Measurements from ENCODE around the gene UBA3. TPM values are rescaled to one million over a fixed set of nuclear protein-coding genes. Genes with fewer than 3 reads are reported as not detected.

UBA3 gene
- total and polyA plus RNA-seq, 10 of the 15 experiments (the other 5 are each of a cell fraction or from before 2014, with no cell fraction given) = 72.9 to 131 (median 102) TPM

GRCh38 chr3:69020857-69021256 lies 59.3 kb downstream of the UBA3 start:
- H3K9me3 ChIP-seq (replicated peaks; ENCODE audit: control insufficient read depth, insufficient read depth, low read length) = no peaks in the 10 kb centered on the region
- no peak for FAIRE-seq
- no peak for TF ChIP-seq STAT3 (IDR thresholded peaks at IDR 0.05; ENCODE audit: low read depth, low read length)
- TF ChIP-seq IKZF2 (IDR thresholded peaks at IDR 0.05) = no peak
- TF ChIP-seq IRF4 (IDR thresholded peaks at IDR 0.05; ENCODE audit: low read depth, low read length) = no peak
- no peak for TF ChIP-seq DPF2 (IDR thresholded peaks at IDR 0.05)
- no peak for TF ChIP-seq BCL3 (IDR thresholded peaks at IDR 0.05; ENCODE audit: borderline replicate concordance, insufficient read depth, low read depth, low read length, poor library complexity, severe bottlenecking)
- TF ChIP-seq PAX5 (IDR thresholded peaks at IDR 0.05; ENCODE audit: borderline replicate concordance, low read depth, low read length) = no peak
- no peak for TF ChIP-seq RELB (IDR thresholded peaks at IDR 0.05; ENCODE audit: low read depth)
- no peak for TF ChIP-seq TCF3 (IDR thresholded peaks at IDR 0.05; ENCODE audit: borderline replicate concordance, insufficient read depth, low read depth, low read length)
- no peak for TF ChIP-seq CBX3 (IDR thresholded peaks at IDR 0.05; ENCODE audit: borderline replicate concordance, low read depth)
- TF ChIP-seq SMAD5 (IDR thresholded peaks at IDR 0.05; ENCODE audit: low read depth) = no peak
- no peak for TF ChIP-seq USF2 (IDR thresholded peaks at IDR 0.05; ENCODE audit: borderline replicate concordance, low read depth, low read length)
- TF ChIP-seq MEF2B (IDR thresholded peaks at IDR 0.05; ENCODE audit: partially characterized antibody, poor library complexity, severe bottlenecking) = no peak
- no peak for TF ChIP-seq PML (IDR thresholded peaks at IDR 0.05; ENCODE audit: low read length)
- no peak for TF ChIP-seq HDGF (IDR thresholded peaks at IDR 0.05)
- TF ChIP-seq ZNF592 (IDR thresholded peaks at IDR 0.05) = no peak
- no peak for TF ChIP-seq ATF7 (IDR thresholded peaks at IDR 0.05; ENCODE audit: low read depth)
- no peak for TF ChIP-seq MTA2 (IDR thresholded peaks at IDR 0.05; ENCODE audit: low read depth)
- TF ChIP-seq SIX5 (IDR thresholded peaks at IDR 0.05; ENCODE audit: low read depth, low read length, severe bottlenecking) = no peak

More at GRCh38 chr3:69020857-69021256, 59.3 kb downstream of the UBA3 start:
- ChIA-PET CTCF (interaction anchor here (0.8 to 1.4 kb wide), 6 partner anchors 9 to 99 kb away, joined by 3 to 5 read pairs (median 3); no protein-coding TSS in a partner anchor), SMC1A (ENCODE audit: uncharacterized antibody, unreplicated experiment) (interaction anchor here (1.3 to 2.4 kb wide), 2 partner anchors 69 to 73 kb away, joined by 4 to 10 read pairs; no protein-coding TSS in a partner anchor), POLR2A (no interaction called here), RAD21 (ENCODE audit: unreplicated experiment) (no interaction called here)
- Histone ChIP-seq H3K79me2 (ENCODE audit: control insufficient read depth, insufficient read depth, low read length) (no peaks in the 10 kb centered on the region), H3K4me2 (ENCODE audit: control insufficient read depth, insufficient read depth) (no peak overlapping the region), H3K27me3 (replicated peaks in 1 of 2; ENCODE audit: control insufficient read depth in 2 of 2, insufficient read depth in 2 of 2, low read length in 1 of 2) (no peaks in the 10 kb centered on the region), H4K20me1 (ENCODE audit: control insufficient read depth, insufficient read depth) (no peaks in the 10 kb centered on the region), H3K9ac (ENCODE audit: control insufficient read depth, insufficient read depth, low read length) (no peak overlapping the region), H3K4me1 (ENCODE audit: control insufficient read depth, insufficient read depth, low read length) (no peaks in the 10 kb centered on the region), H3K4me3 (no peak overlapping the region), H3K36me3 (ENCODE audit: control insufficient read depth in 2 of 2, insufficient read depth in 2 of 2, low read length in 1 of 2) (peaks cover 3 to 11% of the 10 kb centered on the region in 2 experiments), H2AFZ (ENCODE audit: control insufficient read depth, low read depth, low read length) (no peak overlapping the region), H3K27ac (ENCODE audit: control insufficient read depth, insufficient read depth) (no peak overlapping the region)
- peak; percentile 36; the same call in 2 of the 3 replicates for ATAC-seq
- no TSS peak for BruUV-seq (replicated peaks)
- in situ Hi-C loops (cut with MboI) = no loop called here
- intact Hi-C loops (cut with micrococcal nuclease; ENCODE audit: unreplicated experiment) = no loop called here
- WGBS (ENCODE audit: insufficient coverage, insufficient replicate concordance, low lambda C conversion rate, missing lambda C conversion rate) = 59% methylated on average over 4 of the region's 4 CpGs
- DNase-seq (ENCODE audit: low read depth, low spot score) = no peak
